Measurements from ENCODE around the gene MRPL40. TPM values are rescaled to one million over a fixed set of nuclear protein-coding genes. Genes with fewer than 3 reads are reported as not detected.
A peak's percentile ranks its signal among the peaks of the same experiment; 100 is the strongest.

The MRPL40 gene
- total and polyA plus RNA-seq, 2 of the 13 experiments (the other 11 are each of a cell fraction or from before 2014, with no cell fraction given): 42.7 to 79.7 TPM

DNA sequence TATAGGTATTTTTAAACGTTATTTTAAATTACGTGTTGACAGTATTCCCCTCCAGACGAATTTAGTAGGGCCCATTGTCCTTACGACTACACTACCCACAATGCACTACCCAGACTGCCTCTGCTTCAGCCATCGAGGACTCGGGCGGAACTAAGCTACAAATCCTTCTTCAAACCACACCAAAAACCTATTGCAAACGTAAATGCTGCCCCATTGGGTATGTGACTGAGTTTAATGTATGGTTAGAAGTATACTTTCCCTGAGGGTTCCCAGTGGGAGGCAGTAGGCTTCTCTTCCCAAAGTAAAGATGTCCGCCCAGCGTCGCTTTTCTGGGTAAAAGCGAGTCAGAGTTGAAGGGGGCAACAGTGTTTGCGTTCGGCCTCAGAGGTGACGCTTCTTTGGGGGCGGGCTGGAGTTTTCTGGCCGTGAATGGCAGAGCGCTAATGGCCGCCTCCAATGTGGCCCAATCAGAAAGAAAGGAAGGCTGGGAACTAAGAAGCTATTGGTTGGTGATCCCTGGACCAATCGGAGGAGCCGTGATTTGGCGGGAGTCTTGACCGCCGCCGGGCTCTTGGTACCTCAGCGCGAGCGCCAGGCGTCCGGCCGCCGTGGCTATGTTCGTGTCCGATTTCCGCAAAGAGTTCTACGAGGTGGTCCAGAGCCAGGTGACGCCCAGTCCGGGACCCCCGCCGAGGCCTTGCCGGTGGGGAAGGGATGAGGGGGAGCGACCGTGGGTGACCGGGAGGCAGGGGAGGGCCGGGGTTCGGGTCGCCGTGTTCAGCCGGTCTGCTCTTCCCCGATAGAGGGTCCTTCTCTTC, 47.2 kb downstream of the MRPL40 start, which contains the start of gene CDC45 (continued):
- TF ChIP-seq ZNF772 (CRISPR knock-in tag; IDR thresholded peaks at IDR 0.05) (no peak), ZNF878 (CRISPR knock-in tag; IDR thresholded peaks at IDR 0.05) (no peak), ZNF572 (CRISPR knock-in tag; IDR thresholded peaks at IDR 0.05) (no peak), ZFP36L1 (CRISPR knock-in tag; IDR thresholded peaks at IDR 0.05) (peak; percentile 75; the same call in 1 of the 2 replicates), ZBTB38 (CRISPR knock-in tag; IDR thresholded peaks at IDR 0.05) (no peak), JDP2 (CRISPR knock-in tag; IDR thresholded peaks at IDR 0.05; ENCODE audit: borderline replicate concordance) (no peak), ISX (CRISPR knock-in tag; conservative IDR thresholded peaks at IDR 0.05) (no peak), MBNL3 (CRISPR knock-in tag; conservative IDR thresholded peaks at IDR 0.05) (no peak), GABPA (IDR thresholded peaks at IDR 0.05; ENCODE audit: low read depth, low read length) (no peak), GABPA (CRISPR knock-in tag; IDR thresholded peaks at IDR 0.05; ENCODE audit: low read depth) (peak; percentile 82), RARA (CRISPR knock-in tag; IDR thresholded peaks at IDR 0.05) (peak; percentile 32)
- TF ChIP-seq, protein P1, sequence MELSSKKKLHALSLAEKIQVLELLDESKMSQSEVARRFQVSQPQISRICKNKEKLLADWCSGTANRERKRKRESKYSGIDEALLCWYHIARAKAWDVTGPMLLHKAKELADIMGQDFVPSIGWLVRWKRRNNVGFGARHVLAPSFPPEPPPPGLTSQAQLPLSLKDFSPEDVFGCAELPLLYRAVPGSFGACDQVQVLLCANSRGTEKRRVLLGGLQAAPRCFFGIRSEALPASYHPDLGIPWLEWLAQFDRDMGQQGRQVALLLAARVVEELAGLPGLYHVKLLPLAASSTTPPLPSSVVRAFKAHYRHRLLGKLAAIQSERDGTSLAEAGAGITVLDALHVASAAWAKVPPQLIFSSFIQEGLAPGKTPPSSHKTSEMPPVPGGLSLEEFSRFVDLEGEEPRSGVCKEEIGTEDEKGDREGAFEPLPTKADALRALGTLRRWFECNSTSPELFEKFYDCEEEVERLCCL (CRISPR knock-in tag; IDR thresholded peaks at IDR 0.05; ENCODE audit: borderline replicate concordance): no peak
- TF ChIP-seq, protein P2, sequence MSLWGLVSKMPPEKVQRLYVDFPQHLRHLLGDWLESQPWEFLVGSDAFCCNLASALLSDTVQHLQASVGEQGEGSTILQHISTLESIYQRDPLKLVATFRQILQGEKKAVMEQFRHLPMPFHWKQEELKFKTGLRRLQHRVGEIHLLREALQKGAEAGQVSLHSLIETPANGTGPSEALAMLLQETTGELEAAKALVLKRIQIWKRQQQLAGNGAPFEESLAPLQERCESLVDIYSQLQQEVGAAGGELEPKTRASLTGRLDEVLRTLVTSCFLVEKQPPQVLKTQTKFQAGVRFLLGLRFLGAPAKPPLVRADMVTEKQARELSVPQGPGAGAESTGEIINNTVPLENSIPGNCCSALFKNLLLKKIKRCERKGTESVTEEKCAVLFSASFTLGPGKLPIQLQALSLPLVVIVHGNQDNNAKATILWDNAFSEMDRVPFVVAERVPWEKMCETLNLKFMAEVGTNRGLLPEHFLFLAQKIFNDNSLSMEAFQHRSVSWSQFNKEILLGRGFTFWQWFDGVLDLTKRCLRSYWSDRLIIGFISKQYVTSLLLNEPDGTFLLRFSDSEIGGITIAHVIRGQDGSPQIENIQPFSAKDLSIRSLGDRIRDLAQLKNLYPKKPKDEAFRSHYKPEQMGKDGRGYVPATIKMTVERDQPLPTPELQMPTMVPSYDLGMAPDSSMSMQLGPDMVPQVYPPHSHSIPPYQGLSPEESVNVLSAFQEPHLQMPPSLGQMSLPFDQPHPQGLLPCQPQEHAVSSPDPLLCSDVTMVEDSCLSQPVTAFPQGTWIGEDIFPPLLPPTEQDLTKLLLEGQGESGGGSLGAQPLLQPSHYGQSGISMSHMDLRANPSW (CRISPR knock-in tag; IDR thresholded peaks at IDR 0.05; ENCODE audit: borderline replicate concordance): no peak
- TF ChIP-seq, protein P3, sequence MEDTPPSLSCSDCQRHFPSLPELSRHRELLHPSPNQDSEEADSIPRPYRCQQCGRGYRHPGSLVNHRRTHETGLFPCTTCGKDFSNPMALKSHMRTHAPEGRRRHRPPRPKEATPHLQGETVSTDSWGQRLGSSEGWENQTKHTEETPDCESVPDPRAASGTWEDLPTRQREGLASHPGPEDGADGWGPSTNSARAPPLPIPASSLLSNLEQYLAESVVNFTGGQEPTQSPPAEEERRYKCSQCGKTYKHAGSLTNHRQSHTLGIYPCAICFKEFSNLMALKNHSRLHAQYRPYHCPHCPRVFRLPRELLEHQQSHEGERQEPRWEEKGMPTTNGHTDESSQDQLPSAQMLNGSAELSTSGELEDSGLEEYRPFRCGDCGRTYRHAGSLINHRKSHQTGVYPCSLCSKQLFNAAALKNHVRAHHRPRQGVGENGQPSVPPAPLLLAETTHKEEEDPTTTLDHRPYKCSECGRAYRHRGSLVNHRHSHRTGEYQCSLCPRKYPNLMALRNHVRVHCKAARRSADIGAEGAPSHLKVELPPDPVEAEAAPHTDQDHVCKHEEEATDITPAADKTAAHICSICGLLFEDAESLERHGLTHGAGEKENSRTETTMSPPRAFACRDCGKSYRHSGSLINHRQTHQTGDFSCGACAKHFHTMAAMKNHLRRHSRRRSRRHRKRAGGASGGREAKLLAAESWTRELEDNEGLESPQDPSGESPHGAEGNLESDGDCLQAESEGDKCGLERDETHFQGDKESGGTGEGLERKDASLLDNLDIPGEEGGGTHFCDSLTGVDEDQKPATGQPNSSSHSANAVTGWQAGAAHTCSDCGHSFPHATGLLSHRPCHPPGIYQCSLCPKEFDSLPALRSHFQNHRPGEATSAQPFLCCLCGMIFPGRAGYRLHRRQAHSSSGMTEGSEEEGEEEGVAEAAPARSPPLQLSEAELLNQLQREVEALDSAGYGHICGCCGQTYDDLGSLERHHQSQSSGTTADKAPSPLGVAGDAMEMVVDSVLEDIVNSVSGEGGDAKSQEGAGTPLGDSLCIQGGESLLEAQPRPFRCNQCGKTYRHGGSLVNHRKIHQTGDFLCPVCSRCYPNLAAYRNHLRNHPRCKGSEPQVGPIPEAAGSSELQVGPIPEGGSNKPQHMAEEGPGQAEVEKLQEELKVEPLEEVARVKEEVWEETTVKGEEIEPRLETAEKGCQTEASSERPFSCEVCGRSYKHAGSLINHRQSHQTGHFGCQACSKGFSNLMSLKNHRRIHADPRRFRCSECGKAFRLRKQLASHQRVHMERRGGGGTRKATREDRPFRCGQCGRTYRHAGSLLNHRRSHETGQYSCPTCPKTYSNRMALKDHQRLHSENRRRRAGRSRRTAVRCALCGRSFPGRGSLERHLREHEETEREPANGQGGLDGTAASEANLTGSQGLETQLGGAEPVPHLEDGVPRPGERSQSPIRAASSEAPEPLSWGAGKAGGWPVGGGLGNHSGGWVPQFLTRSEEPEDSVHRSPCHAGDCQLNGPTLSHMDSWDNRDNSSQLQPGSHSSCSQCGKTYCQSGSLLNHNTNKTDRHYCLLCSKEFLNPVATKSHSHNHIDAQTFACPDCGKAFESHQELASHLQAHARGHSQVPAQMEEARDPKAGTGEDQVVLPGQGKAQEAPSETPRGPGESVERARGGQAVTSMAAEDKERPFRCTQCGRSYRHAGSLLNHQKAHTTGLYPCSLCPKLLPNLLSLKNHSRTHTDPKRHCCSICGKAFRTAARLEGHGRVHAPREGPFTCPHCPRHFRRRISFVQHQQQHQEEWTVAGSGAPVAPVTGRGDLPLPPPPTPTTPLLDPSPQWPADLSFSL (CRISPR knock-in tag; IDR thresholded peaks at IDR 0.05): no peak
- TF ChIP-seq, protein P4, sequence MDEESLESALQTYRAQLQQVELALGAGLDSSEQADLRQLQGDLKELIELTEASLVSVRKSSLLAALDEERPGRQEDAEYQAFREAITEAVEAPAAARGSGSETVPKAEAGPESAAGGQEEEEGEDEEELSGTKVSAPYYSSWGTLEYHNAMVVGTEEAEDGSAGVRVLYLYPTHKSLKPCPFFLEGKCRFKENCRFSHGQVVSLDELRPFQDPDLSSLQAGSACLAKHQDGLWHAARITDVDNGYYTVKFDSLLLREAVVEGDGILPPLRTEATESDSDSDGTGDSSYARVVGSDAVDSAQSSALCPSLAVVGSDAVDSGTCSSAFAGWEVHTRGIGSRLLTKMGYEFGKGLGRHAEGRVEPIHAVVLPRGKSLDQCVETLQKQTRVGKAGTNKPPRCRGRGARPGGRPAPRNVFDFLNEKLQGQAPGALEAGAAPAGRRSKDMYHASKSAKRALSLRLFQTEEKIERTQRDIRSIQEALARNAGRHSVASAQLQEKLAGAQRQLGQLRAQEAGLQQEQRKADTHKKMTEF (CRISPR knock-in tag; IDR thresholded peaks at IDR 0.05): peak; percentile 53; the same call in 1 of the 2 replicates
- TF ChIP-seq, protein P5, sequence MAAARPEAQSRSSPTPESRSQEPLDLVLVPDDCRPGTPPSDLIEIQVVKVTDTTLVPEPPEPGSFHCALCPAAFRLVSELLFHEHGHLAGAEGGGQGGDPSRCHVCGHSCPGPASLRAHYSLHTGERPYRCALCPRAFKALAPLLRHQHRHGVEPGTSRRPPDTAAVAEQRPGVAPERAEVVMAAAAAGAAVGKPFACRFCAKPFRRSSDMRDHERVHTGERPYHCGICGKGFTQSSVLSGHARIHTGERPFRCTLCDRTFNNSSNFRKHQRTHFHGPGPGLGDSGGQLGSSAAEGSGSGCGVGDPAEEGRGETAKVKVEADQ (CRISPR knock-in tag; IDR thresholded peaks at IDR 0.05; ENCODE audit: borderline replicate concordance): 0 out of 2 replicates have a peak, but pooled peaks have one; percentile 34
